ENCODE results near the gene FILIP1.

DNA sequence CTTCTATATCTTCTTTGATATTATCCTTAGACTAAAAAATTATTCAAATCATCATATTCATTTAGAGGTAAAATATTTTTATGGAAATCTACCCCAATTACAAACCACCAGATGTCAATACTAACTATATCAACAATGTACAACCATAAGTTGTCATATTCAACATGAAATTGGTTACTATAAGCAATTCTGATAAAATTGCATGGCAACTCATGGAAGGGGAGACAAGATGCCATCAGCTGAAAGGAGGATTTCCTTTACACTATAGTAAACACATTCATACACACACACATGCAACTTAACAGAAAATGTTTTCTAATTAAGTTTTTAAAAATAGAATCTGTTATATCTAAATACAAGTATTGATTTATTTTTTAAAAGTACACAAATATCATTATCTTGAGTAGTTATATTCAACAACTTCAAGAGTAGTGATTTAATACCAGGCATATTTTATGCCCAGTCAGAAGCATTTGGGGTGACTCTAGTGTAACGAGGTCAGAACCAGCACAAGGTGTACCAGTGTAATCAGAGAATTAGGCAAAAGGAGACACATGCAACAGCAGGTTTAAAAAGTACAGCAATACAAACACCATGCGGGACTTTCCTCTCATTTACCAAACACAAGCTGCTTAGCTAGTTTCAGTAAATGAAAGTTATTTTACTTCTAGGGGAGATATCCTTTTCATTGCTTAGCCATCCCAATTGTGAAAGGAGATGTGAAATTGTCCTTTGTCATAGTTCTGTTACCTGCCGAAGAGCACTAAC, 1.0 kb downstream of the FILIP1 start:
- TF ChIP-seq, protein P1, sequence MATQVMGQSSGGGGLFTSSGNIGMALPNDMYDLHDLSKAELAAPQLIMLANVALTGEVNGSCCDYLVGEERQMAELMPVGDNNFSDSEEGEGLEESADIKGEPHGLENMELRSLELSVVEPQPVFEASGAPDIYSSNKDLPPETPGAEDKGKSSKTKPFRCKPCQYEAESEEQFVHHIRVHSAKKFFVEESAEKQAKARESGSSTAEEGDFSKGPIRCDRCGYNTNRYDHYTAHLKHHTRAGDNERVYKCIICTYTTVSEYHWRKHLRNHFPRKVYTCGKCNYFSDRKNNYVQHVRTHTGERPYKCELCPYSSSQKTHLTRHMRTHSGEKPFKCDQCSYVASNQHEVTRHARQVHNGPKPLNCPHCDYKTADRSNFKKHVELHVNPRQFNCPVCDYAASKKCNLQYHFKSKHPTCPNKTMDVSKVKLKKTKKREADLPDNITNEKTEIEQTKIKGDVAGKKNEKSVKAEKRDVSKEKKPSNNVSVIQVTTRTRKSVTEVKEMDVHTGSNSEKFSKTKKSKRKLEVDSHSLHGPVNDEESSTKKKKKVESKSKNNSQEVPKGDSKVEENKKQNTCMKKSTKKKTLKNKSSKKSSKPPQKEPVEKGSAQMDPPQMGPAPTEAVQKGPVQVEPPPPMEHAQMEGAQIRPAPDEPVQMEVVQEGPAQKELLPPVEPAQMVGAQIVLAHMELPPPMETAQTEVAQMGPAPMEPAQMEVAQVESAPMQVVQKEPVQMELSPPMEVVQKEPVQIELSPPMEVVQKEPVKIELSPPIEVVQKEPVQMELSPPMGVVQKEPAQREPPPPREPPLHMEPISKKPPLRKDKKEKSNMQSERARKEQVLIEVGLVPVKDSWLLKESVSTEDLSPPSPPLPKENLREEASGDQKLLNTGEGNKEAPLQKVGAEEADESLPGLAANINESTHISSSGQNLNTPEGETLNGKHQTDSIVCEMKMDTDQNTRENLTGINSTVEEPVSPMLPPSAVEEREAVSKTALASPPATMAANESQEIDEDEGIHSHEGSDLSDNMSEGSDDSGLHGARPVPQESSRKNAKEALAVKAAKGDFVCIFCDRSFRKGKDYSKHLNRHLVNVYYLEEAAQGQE (IDR thresholded peaks at IDR 0.05; ENCODE audit: insufficient read depth in 1 of 2, low read depth in 2 of 2, low read length in 2 of 2), result no peak
- no peak for TF ChIP-seq SIN3A (IDR thresholded peaks at IDR 0.05; ENCODE audit: borderline replicate concordance, insufficient read depth, low read length)
- no peak for TF ChIP-seq TAF1 (IDR thresholded peaks at IDR 0.05; ENCODE audit: borderline replicate concordance, insufficient read depth, low read length)
- TF ChIP-seq POLR2AphosphoS5 (IDR thresholded peaks at IDR 0.05; ENCODE audit: low read depth, low read length), result no peak
- no peak for TF ChIP-seq FOXP2 (optimal IDR thresholded peaks at IDR 0.05; ENCODE audit: borderline replicate concordance, extremely low read depth, extremely low read length, insufficient read depth)

All from PFSK-1 (cell line).